Activated CD4-positive, alpha-beta T cell treated with anti-CD3 and anti-CD28 coated beads, Interleukin-2, Interleukin-6, amounts not matched to agents 100 ng/mL and 50 ng/mL, durations not matched to agents 16 hours and 8 hours (primary cell): ENCODE results near the gene SSR4.
"Not testable (repeated sequence)": the region's sequence is repeated elsewhere in the genome, so short reads cannot be mapped to it uniquely, and the experiment has no call there.

Experiments used
- DNase-seq: peaks from one replicate; pipeline ENCODE4 v3.0.0-alpha.2; 2020

SSR4 gene

DNA sequence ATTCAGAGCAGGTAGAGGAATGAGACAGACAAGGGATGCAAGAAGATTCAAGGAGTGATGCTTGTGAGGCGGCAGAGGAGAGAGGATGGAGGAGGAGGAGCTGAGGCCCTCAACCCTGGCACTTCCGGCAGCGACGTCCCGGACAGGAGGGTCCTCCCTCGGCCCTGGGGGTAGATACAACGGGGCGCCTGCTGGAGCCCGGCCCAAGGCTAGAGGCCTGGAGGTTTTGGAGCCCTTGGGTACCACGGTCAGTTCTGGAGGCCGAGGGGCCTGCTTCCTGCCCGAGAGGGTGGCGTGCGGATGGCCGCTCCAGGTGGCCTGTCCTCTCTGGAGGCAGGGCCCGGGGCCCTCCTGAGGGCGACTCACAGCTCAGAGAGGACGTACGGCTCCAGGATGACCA is 13.5 kb downstream of the SSR4 start:
- DNase-seq: no peak

DNA sequence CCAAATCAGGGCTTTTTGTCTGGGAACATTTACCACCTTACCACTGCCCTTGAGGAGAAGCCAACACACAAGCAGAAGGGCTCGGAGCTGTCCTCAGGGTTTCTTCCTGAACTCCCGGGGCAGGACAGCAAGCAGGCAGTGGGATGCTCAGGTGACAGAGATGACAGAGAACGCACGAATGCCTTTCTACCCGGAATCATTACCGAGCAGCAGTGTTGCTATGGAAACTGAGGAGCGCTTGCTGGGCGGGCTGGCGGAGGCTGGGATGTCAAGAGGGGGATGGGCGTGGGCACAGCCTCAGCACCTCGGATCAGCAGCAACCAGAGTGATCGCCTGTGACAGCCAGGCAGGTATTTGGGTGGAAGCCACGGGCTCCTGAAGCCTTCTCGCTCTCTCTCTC is 17.8 kb downstream of the SSR4 start:
- DNase-seq: no peak

DNA sequence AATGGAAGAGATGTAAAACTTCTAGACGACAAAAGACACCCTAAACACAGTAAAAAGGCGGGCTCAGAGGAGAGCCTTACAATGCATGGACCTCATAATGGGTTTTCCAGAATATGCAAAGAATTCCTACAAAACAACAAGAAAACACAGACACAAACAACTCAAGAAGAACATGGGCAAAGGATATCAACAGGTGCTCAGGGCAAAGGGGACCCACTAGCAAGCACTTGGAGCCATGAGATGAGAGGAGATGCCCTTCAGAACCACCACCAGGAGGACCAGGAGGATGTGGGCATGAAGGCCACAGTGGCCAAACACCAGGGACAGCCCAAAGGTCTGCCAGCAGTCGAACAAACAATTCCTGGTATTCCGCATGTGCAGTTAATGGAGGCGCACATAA is 18.7 kb downstream of the SSR4 start:
- no peak for DNase-seq

DNA sequence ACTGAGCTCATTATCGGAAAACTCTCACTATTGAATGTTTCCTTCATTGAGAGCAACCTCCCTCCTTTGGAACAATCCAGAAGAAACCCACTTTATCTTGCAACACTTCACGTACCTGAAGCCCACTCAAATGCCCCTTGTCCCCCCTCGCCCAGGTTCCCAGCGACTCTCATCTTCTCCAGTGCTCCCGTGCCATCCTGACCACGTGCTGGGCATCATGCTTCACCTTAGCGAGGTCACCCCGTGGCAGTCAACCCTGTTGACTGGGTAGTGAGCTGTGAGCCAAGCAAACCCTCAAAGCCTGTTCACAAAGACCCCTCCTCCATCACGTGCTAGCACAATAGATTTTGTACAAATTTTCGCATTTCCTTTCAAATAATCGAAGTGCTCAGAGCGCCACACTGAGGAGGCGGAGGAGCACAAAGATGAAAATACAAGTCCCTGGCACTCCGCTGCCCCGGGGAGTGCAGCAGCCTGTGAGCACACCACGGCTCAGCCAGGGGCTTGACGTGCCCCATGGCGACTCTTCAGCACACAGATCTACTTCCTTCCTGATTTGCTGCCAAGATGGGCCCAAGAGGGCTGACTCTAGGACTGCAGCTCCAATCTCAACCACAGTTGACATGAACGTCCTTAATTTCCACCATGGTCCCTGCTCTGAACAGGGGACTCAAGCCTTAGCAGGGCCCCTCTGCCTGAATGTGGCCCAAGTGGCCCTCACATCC is 20.3 kb downstream of the SSR4 start:
- DNase-seq: no peak

DNA sequence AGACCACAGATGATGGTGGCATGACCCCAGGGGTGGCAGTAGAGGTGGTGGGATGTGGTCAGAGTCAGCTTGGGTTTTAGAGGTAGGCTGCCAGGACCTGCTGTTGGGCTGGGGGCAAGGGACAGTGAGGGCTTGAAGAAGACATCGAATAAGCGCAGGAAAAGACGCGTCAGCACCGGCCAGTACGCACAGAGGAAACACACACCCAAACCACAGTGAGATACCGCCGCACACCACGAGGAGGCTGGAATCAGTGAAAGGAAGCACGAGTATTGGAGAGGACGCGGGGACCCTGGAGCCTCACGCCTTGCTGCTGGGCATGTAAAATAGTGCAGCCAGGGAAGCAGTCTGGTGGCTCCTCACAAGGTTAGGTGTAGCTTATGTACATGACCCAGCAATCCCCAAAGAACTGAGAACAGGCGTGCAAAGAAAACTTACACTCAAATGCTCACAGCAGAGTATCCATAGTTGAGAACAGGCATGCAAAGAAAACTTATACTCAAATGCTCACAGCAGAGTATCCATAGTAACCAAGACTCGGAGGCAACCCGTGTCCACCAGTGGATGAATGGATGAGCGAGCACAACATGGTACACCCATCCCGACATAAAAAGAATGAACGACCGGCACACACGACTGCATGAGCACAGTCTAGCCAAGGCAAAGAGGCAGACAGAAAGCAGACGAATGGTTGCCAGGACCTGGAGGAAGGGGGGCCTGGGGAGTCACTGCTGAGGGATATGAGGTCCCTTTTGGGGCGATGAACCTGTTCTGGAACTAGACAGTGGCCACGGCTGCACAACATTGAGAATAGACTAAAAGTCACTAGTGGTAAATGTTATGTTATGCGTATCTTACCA is 22.6 kb downstream of the SSR4 start:
- no peak for DNase-seq

DNA sequence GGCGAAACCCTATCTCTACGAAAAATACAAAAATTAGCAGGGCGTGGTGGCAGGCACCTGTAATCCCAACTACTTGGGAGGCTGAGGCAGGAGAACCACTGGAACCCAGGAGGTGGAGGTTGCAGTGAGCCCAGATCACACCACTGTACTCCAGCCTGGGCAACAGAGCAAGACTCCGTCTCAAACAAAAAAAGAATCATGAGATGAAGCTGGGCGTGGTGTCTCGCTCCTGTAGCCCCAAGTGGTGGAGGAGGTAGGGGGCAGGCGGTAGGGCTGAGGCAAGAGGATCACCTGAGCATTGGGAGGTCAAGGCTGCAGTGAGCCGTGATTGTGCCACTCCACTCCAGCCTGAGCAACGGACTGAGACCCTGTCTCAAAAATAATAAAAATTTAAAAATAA is 23.6 kb downstream of the SSR4 start:
- DNase-seq: not testable (repeated sequence)

DNA sequence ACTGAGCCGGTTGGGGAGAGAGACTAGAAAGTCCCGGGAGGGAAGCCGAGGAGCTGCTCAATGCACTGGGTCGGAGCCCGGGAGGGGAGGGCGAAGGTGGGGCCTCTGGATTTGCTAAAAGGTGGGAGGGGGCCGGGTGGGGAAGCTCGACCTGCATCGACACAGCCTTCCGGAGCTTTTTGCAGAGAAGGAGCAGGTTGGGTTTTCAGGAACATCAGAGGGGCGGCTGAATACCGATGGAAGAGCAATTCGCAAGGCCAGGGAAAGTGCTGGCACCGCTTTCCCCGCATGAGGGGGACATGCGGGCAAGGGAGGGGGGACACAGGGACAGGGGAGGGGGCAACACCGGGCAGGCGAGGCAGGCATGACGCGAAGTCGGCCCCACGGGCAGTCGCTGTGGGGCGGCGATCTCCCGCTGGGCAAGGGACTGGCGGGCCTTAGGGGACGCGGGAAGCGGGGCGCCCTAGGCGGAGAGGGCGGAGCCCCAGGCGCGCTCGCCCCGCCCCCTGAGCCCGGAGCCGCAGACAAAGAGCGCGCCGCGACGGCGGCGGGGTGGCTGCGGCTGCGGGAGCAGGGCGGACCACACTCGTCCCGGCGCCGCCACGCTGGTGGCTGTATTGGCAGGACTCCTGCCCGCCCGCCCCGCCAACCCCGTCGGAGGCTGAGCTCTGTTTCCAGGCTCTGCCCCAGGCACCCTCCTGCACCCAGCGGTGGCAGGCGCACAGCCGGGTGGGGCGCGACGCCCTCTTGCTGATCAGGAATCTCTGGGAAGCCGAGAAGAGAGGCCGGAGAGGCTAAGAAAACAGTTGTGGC is 24.3 kb downstream of the SSR4 start:
- DNase-seq: peak; percentile 34

DNA sequence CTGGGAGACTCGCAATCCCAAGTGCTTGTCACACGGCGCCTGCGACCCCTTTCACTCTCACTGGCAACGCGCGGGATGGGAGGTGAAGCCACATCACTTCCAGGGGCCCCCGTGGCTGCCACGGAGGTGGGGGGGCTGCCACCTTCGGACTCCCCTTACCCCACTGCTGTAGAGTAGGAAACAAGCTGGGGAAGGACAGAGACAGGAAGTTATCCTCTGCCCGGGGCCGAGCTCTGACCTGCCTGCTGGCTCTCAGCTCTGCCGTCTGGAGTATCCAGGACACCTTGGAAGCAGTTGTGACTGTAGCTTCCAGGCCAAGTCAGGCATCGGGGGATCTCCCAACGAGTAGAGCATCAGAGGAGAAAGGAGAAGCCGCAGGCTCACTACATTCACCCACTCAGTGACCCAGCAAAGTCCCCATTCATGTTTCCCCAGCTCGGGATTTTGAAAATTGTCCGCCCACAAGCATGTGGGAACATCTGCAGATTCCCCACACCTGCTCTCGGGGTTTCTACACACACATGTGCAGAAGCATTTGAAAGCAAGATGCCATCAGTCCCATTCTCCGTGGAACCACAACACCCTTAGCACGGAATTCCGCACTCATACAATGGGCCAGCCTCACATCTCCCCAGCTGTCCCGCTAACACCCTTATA is 25.0 kb downstream of the SSR4 start:
- no peak for DNase-seq

DNA sequence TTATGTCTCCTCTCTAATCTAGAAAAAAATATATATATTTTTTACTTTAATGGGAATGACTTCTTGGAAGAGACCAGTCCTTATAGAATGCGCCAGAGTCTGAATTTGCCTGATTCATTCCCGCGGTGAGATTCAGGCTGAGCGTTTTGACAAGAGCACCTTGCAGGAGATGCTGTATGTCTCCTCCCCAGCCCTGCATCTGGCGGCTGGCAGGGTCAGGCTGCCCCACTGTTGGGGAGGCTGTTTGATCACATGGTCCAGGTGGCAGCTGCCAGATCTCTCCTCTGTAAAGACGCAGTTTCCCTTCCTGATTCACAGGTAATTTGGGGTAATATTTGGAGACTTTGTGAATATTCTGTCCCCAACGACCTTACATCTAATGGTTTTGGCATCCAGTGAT is 26.1 kb downstream of the SSR4 start:
- no peak for DNase-seq

DNA sequence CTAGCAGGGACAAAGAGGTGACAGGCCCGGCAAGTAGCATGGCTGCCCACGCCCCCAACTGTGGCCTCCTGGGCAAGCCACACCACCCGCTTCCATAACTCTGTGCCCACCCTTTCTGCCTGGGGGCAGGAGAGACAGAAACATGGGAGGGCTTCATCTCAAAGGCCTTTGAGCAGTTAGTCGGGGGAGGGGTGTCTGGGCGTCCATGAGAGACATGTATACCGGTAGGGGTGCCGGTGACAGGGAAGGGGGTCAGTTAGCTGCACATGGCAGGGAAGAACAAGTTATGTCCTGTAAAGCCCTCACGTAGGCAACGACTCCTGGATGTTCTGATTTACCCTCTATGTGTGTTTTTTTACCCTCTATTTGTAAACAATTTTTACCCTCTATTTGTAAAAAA is 26.6 kb downstream of the SSR4 start:
- DNase-seq: no peak

DNA sequence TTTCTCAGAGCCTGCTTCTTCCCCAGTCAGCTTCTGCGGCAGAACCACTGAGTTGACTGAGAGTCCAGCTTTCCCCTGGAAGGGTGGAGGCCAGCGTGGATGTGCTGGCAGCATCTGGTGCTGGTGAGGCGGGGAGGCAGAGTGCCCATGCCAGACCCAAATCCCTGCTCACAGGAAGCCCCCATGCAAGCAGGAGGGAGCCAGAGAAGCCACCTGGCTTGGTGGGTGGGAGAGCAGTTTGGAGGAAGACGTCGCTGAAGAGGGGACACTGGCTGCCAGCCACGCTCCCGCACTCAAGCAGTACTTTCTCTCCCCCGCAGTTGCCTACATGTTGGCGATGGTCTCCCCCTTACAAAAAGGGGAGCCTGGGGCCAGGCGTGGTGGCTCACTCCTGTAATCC is 29.9 kb downstream of the SSR4 start:
- no peak for DNase-seq

DNA sequence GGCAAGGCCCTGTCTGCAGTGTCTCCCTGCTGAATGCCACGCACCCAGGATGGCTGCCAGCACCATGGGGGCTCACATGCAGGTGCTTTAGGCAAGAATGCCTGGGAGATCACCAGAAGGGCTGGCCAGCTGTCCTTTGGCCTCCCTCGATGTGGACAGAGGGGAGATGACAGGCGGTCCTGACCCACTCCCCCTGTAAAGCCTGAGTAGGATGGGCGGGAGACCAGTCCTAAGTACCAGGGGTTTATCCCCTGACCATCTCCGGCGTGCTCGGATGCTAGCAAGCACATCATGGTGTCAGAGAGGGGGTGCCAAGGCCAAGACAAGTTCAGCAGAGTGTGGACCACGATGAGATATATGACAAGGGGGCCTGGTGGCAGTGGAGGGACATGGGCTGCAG is 30.6 kb downstream of the SSR4 start:
- DNase-seq: no peak

DNA sequence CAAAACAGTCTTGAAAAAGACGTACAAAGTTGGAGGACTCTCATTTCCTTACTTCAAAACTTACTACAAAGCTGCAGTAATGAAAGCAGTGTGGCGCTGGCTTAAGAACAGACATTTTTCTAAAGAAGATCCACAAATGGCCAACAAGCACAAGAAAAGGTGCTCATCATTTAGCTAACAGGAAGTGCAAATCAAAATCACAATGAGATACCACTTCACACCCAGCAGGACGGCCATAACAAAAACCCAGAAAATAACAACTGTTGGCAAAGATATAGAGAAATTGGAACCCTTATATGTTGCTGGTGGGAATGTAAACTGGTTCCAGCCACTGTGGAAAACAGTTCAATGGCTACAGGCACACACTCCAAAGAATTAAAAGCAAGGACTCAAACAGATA is 32.5 kb downstream of the SSR4 start:
- DNase-seq: no peak

DNA sequence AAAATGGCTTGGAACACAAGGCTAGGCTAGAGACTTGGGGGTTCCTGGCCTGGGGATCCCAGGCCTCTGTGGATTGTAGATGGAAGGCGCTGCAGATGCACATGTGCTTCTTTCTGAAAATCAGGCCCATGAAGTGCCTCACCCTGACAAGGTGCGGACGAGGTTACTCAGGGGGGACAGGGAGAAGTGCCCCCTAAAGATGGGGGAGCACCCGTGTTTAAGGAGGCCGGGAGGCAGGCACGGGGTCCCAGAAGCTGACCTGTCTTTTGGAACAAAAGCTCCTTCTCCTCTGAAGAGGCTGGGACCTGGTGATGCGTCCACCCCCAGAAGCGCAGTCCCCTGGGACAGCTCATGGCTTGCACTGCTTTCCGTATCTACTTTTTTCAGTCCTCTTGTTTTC is 33.4 kb downstream of the SSR4 start:
- DNase-seq: no peak

DNA sequence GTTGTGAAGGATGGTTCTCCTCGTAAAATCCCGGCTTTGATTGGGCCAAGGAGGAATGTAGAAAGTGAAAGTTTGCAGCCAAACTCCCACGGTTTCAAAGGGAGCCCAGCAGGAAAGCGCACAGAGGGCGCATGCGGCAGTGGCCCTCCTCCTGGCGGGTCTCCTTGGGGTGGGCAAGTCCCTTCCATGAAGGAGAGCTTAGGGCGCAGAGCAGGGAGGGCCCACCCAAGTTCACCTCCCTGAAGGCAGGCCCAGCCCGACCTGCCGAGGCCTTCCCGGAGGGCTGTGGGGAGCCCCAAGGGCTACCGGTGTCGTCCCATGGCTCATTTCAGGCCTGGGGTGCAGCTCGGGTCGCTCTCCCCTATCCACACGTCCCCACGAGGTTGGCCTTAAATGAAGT is 33.8 kb downstream of the SSR4 start:
- no peak for DNase-seq

DNA sequence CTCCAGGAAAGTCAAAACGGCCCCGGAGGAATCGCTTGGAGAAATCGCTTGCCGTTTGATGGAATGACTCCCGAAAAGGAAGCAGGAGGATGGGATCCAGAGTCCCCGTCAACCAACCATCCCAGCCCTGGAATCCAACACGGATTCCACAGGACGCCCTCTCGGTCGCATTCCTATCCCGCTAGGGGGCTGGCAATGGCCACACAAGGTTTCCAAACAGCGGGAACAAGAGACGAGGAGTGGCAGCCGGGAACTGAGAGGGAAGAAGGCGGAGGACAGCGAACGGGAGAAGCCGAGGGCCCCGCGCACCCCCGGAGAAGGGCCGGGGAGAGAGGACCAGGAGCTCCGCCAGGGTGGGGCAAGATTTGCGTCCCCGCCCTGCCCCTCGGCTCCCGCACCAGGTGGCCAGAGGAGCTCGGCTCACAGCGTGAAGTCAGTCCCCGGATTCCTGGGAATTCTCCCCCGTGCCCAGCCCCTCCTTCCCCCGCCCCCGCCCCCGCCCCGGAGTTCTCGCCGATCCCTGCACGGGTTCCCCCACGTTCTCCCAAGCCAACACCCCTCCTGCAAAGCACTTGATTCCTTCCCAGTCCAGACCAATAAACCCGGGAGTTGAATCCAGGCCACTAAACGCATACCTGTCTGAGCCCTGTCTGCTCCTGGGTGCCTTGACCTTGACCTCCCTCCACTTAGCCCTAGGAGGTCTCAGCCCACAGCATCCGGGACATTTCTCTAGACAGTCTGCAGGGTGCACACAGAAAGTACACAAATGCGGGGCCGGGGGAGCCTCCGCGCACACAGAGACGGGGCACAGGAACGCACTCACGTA is 34.5 kb downstream of the SSR4 start:
- DNase-seq: no peak

DNA sequence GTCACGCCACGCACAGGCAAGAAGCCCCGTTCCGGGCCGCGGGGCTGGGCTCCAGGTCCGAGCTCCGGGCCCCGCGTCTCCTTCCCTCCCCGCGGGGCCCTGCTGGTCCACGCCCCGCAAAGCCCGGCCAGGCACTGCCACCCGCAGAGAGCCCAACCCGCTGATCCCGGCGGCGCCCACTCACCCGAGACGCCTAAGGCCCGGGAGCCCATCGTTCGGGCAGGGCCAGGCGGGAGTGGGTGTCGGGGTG is 35.0 kb downstream of the SSR4 start:
- DNase-seq: no peak

DNA sequence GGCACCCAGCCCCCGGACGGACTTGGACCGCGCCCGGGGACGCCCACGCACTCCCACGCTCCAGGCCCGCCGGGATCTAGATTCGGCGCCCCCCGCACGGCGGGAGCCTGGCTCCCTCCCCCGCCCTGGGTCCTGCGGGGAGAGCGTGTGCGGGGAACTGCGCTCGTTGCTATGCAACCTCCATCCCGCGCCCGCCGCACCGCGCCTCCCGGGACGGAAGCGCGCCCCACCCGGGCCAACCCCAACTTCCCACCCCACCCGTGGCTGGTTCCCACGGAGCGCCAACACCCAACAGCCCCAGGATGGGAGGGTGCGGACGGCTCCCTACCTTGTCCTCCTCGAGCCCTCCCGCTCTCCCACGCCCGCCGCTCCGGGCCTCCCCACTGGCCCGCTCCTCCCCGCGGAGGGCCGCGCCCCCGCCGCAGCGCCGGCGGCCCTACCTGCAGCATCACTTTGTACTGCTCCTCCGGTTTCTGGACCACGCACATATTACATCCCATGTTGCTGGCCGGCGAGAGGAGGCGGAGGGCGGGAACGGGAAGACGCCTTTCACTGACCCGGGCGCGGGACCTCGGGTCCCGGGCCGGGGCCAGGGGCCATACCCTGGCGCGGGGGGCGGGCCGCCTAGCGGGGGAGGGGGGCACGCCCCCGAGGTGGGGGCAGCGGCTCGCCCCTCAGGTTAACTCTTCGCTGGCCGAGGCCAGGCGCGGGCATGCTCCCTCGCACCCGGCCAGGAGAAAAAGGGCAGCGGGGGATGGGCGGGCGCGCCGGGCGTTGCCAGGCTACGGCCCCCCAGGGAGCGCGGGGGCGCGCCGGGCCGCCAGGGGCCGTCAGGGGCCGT is 35.6 kb downstream of the SSR4 start, which contains the start of gene PDZD4:
PDZD4 (minus strand) TSS at position 746 of the 841 bp plus-strand sequence; CDS start at position 500, 246 bp downstream.
- no peak for DNase-seq

DNA sequence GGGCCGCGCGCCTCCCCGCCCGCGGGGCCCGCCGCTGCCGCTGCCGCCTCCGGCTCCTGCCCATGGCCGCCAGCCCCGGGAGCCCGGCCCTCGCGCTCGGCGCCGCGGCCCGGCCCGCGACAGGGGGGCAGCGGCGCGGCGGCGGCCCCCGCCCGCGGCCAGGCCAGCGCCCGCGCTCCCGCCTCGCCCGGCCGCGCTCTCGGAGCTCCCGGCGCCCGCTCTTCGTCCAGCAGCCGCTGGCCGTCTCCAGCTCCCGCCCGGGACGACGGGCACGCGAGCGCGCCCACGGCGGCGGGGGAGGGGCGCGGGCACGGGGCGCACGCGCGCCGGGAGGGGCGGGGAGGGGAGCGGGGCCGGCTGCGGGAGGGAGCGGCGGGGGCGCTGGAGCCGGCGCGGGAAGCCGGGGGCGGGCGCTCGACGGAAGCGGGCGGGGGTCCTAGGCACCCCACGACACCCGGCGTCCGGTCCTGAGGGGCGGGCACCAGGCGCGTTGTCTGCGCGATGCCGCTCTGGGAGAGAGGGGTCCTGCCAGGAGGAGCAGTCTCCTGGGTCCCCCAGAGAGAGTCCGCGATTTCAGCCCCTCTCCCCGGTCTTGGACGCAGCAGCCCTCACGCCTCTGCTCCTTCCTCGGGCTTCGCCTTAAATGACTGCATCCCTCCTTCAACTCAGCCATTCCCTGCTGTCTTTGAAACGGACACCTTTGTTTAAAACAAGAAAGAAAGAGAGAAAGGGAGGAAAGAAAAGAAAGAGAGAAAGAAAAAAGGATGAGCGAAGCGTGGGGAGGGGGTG is 36.4 kb downstream of the SSR4 start:
- DNase-seq: no peak

DNA sequence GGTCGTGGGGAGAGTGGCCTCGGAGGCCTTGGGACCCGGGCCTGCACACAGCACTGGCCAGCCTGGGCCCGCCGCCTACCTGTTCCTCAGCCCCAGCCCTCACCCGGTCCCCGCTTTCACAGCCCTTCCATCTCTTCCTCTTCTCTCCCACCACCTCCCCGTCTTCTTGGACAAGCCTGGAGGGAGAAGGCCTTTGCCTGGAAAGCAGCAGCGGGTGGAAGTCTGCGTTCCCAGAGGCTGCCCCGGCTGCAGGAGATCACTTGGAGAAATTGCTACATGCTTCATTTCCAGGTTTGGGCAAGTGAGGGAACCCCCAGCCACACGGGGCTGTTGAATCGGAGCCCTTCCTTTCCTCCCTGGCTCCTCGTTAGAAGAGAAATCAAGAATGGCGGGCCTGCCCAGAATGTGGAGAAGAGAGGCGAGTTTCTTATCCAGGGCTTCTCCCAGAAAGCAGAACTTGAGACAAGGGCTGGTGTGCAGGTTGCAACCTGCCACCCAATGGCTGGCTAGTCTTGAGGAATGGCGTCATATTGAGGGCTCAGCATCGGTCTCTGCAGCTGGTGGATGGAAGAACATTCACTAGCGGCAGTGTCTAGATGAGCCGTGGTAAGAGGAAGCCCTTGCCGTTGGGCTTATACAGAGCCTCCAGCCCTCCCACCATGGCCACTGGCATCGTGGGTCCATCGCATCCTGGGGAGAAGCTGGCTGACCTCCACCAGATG is 37.1 kb downstream of the SSR4 start:
- DNase-seq: no peak
